ENCODE results near the gene ZNF44. TPM values are rescaled to one million over a fixed set of nuclear protein-coding genes. Genes with fewer than 3 reads are reported as not detected.

The ZNF44 gene
- total RNA-seq, result 10 to 100 TPM in 3 of 4 donors, 1 to 10 TPM in 1; 7.5 to 44.4 (median 23.5) TPM

DNA sequence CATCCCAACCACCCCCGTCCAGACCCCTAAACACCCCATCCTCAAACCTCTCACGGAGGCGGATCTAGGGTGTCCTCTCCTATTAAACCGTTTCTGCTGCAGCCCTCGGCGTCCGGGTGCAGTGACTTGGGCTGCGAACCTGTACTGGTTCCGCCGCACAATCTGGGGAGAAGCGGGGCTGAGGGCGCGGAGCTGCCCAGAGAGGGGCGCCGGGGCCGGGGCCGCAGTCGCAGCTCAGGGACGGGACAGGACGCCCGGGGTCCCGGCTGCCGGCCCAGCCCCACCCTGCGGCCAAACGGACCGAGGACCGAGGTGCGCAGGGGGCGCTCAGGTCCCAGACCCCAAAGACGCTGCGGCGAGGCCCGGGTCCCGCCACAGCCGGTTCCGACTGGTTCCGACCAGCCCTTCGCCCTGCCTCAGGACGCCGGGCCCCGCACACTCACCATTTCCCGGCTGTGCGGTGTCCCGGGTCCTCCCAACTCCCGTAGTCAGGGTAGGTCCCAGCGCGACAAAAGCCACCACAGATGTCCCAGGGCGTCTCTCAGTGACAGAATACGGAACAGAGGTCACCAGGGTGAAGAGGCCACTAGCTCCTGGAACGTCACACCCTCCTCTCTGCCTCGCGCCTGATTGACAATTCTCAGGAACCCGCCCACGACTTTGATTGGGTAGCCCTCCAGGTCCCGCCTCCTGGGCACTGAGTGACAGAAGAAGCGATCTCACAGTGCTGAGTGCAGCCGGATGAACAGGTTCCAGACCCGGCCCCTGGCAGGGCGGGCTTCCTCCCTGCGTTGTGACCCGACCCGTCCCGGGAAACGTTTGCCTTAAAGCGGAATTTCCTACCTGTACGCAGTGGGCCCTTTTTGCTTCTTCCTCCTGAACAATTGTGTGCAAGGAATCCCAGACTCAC, at the start of gene ZNF44:
ZNF44 (minus strand) TSS at position 635 of the 910 bp plus-strand sequence; CDS start at position 446, 189 bp downstream.
- peak within 1 kb of the TSS; percentile 84 to 100 (median 96) for H3K4me3 ChIP-seq
- 0% methylated on average over 46 of the region's 66 CpGs; no CpG with 5 or more reads in 1 of the 2 donors for WGBS, 2 donors (ENCODE audit: low coverage in 1 of 2)
- intact Hi-C loops (cut with DNase I; ENCODE audit: low total_unique reads) (no loop called here), in situ Hi-C loops (cut with MboI; ENCODE audit: low pct_ligation_motif_present in 1 of 4, low pct_unique_long_range_greater_than_20kb in 1 of 4, low sequenced_read_pairs in 3 of 4) (no loop called here)
- TF ChIP-seq EP300 (IDR thresholded peaks at IDR 0.05; ENCODE audit: low read depth) (peak; percentile 14), POLR2A (IDR thresholded peaks at IDR 0.05) (peak; percentile 96), POLR2AphosphoS5 (IDR thresholded peaks at IDR 0.05) (peak; percentile 86 to 97 (median 96))
- TF ChIP-seq, protein P1, sequence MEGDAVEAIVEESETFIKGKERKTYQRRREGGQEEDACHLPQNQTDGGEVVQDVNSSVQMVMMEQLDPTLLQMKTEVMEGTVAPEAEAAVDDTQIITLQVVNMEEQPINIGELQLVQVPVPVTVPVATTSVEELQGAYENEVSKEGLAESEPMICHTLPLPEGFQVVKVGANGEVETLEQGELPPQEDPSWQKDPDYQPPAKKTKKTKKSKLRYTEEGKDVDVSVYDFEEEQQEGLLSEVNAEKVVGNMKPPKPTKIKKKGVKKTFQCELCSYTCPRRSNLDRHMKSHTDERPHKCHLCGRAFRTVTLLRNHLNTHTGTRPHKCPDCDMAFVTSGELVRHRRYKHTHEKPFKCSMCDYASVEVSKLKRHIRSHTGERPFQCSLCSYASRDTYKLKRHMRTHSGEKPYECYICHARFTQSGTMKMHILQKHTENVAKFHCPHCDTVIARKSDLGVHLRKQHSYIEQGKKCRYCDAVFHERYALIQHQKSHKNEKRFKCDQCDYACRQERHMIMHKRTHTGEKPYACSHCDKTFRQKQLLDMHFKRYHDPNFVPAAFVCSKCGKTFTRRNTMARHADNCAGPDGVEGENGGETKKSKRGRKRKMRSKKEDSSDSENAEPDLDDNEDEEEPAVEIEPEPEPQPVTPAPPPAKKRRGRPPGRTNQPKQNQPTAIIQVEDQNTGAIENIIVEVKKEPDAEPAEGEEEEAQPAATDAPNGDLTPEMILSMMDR (IDR thresholded peaks at IDR 0.05), result peak in 1 of 5 experiments; percentile 31
- H3K36me3 ChIP-seq, result no peaks in the 10 kb centered on the region
- peak; percentile 99 for DNase-seq
- H3K9me3 ChIP-seq, result no peaks in the 10 kb centered on the region
- H3K27me3 ChIP-seq, result no peaks in the 10 kb centered on the region
- H3K27ac ChIP-seq, result peak within 1 kb of the TSS; percentile 96 to 100 (median 99)
- peaks cover 15 to 39% (median 17%) of the 10 kb centered on the region in 4 donors for H3K4me1 ChIP-seq

DNA sequence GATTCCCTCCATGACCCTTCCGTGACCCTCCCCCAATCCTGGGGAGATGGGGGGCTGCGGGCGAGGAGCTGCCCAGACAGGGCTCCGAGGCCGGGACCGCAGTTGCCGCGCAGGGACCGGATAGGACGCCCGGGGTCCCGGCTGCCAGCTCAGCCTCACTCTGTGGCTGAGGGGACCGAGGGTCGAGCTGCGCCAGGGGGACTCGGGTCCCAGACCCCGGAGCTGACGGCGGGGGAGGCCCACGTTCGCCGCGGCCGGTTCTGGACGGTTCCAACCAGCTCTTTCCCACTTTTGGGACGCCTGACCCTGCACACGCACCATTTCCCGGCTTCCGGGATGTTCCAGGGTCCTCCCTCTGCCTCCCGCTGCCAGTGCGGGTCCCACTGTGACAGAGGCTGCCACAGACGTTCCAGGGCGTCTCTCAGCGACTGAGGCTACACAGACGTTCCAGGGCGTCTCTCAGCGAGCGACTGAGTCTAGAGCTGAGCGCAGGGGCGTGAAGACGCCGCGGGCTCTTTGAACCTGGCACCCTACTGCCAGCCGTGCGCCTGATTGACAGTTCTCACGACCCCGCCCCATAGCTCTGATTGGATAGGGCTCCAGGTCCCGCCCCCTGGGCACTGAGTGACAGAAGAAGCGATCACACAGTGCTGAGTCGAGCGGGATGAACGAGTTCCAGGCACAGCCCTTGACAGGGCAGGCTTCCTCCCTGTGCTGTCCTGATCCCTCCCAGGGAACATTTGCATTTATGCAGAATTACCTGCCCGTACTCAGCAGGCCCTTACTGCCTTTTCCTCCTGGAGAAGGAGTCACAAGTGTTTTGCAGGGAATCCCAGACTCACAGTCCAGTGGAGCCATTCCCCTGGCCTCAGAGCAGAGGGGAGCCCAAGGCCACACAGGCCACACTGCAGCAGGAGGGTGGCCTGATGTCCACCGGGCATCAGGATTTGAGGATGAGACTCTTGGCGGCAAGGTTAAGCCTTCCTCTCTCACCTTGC, 38.8 kb upstream of the ZNF44 start, which contains the start of gene ZNF563:
ZNF563 (minus strand) TSS at position 472 of the 998 bp plus-strand sequence; CDS start at position 321, 151 bp downstream.
- Histone ChIP-seq H3K9me3 (no peaks in the 10 kb centered on the region), H3K27me3 (no peaks in the 10 kb centered on the region), H3K4me3 (peak within 1 kb of the TSS; percentile 53 to 84 (median 74)), H3K27ac (peak within 1 kb of the TSS; percentile 91 to 96 (median 94)), H3K36me3 (no peaks in the 10 kb centered on the region), H3K4me1 (peaks cover 5 to 38% (median 10%) of the 10 kb centered on the region in 4 donors)
- TF ChIP-seq POLR2AphosphoS5 (IDR thresholded peaks at IDR 0.05) (peak; percentile 84 to 96 (median 92)), POLR2A (IDR thresholded peaks at IDR 0.05) (peak; percentile 91)
- TF ChIP-seq, protein P1 (IDR thresholded peaks at IDR 0.05), result no peak
- intact Hi-C loops (cut with DNase I; ENCODE audit: low total_unique reads) (loop anchor here (10.0 kb wide), 1 partner anchor 139 kb away; no protein-coding TSS in a partner anchor), in situ Hi-C loops (cut with MboI; ENCODE audit: low pct_ligation_motif_present in 1 of 4, low pct_unique_long_range_greater_than_20kb in 1 of 4, low sequenced_read_pairs in 3 of 4) (no loop called here)
- WGBS, 2 donors (ENCODE audit: low coverage in 1 of 2), result 4 to 15% methylated on average over 2 to 38 of the region's 55 CpGs
- peak; percentile 99 for DNase-seq

DNA sequence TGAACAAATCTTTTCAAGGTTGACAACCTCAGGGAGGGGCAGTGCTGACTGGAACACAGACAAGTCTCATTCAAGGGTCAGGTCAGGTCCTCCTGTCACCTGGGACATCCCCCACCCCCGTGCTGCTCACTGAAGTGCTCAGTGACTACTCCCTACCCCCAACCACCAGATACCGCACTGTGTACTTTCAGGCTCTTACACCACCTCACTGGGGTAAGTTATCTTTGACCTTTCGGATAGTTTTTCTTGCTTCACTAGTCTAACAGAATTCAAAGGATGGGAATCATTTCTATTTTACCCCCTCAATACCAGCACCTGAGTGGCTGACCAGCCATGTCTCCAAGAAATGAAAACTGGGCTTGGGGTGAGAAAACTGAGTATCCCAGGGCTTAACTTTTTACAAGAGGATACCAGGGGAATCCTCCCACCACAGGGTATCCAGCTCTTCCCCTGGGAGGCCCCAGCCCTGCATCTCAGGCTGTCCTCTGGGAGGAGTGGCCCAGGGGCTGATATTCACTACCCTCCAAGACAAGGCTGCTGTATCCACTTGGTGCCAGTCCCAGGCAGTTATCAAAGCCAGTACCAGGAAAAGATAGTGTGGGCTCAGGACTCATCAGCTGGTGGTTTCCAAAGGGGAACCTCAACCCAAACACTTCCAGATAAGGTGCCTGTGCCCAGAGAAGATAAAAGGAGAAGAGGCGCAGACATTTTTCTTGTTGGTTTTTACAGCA, 36.7 kb upstream of the ZNF44 start:
- peak; percentile 18 for DNase-seq
- no peak overlapping the region for H3K4me3 ChIP-seq
- 70 to 86% methylated on average over 1 to 4 of the region's 4 CpGs for WGBS, 2 donors (ENCODE audit: low coverage in 1 of 2)
- H3K27me3 ChIP-seq, result no peaks in the 10 kb centered on the region
- intact Hi-C loops (cut with DNase I; ENCODE audit: low total_unique reads) (loop anchor here (10.0 kb wide), 1 partner anchor 137 kb away; no protein-coding TSS in a partner anchor), in situ Hi-C loops (cut with MboI; ENCODE audit: low pct_ligation_motif_present in 1 of 4, low pct_unique_long_range_greater_than_20kb in 1 of 4, low sequenced_read_pairs in 3 of 4) (no loop called here)
- H3K36me3 ChIP-seq, result no peaks in the 10 kb centered on the region
- TF ChIP-seq, protein P1 (IDR thresholded peaks at IDR 0.05), result no peak
- peaks cover 5 to 38% (median 10%) of the 10 kb centered on the region in 4 donors for H3K4me1 ChIP-seq
- H3K27ac ChIP-seq, result no peak overlapping the region
- no peaks in the 10 kb centered on the region for H3K9me3 ChIP-seq

All from transverse colon (tissue), 4 donors.